H1 (cell line): ENCODE measurements around the gene HTR5A. TPM values are rescaled to one million over a fixed set of nuclear protein-coding genes. Genes with fewer than 3 reads are reported as not detected.
A peak's percentile ranks its signal among the peaks of the same experiment; 100 is the strongest.

Experiments used
- GTF2F1 ChIP-seq: IDR thresholded peaks from 2 replicates; pipeline ENCODE4 v1.6.1; 2012; ENCODE audit warnings: low read depth, low read length, improper control_type of control experiment, borderline replicate concordance
- HDAC6 ChIP-seq: IDR thresholded peaks from one replicate; pipeline ENCODE4 v1.7.1; 2012; ENCODE audit warnings: low read depth, mild to moderate bottlenecking, inconsistent platforms, low read length, moderate library complexity
- NANOG ChIP-seq: IDR thresholded peaks from 2 replicates; pipeline ENCODE4 v1.6.1; 2011; ENCODE audit warnings: low read length, low read depth, mild to moderate bottlenecking, inconsistent platforms; ENCODE audit not compliant: insufficient read depth, poor library complexity, severe bottlenecking
- SAP30 ChIP-seq: fragments of 300-600 bp; sonication (generic); IDR thresholded peaks from 2 replicates; pipeline ENCODE4 v1.7.1; 2012; ENCODE audit warnings: low read length, moderate library complexity, mild to moderate bottlenecking, inconsistent platforms; ENCODE audit not compliant: insufficient read depth, insufficient replicate concordance
- SIRT6 ChIP-seq: IDR thresholded peaks from one replicate; pipeline ENCODE4 v1.7.1; 2012; ENCODE audit warnings: low read length, inconsistent platforms
- SIX5 ChIP-seq: IDR thresholded peaks from 2 replicates; pipeline ENCODE4 v1.6.1; 2011; ENCODE audit warnings: mild to moderate bottlenecking, low read depth, low read length
- SUZ12 ChIP-seq: fragments of 200-600 bp; sonication (generic); IDR thresholded peaks from 2 replicates; pipeline ENCODE4 v1.6.1; 2012; ENCODE audit warnings: mild to moderate bottlenecking, inconsistent platforms, low read length, moderate library complexity, mixed read lengths
- TAF7 ChIP-seq: optimal IDR thresholded peaks from 2 replicates; pipeline ENCODE3; 2011; ENCODE audit warnings: low read depth, mild to moderate bottlenecking, inconsistent platforms, low read length, moderate library complexity, borderline replicate concordance
- YY1 ChIP-seq: IDR thresholded peaks from 2 replicates; pipeline ENCODE4 v1.6.1; 2011; ENCODE audit warnings: low read depth, mild to moderate bottlenecking, low read length
- polyA plus RNA-seq, 7 experiments: library from polyadenylated mRNA; depleted of rRNA in 3 of 7; stranded (reverse) in 5 of 7; unstranded in 2 of 7; fragments of >200 nt in 5 of 7; fragments of 200-250 nt in 2 of 7; gene quantifications; 1 replicate in 5 of 7; 2 replicates in 1 of 7; 4 replicates in 1 of 7; pipeline versions ENCODE4 v1.2.1 to v1.2.3, GENCODE V29; 2011 to 2013; ENCODE audit warnings: missing spikeins in 2 of 7, mixed read lengths in 2 of 7
- total RNA-seq: library from RNA; stranded (reverse); fragmentation: NEBNext Ultra II Directional; extraction: Animal tissue kit (Norgen Biotek cat#: 25700); gene quantifications from 2 replicates; pipeline ENCODE4 v1.2.1, GENCODE V29; 2021
- TF ChIP-seq, protein P1 (sequence below): fragments of 300-600 bp; sonication (generic); IDR thresholded peaks from 2 replicates; pipeline ENCODE4 v1.7.1; 2012; ENCODE audit warnings: low read length, moderate library complexity, mild to moderate bottlenecking, inconsistent platforms; ENCODE audit not compliant: insufficient replicate concordance

HTR5A gene
- total and polyA plus RNA-seq, 2 of the 8 experiments (the other 6 are each of a cell fraction or from before 2014, with no cell fraction given) = 0.02 TPM; not detected in 1

DNA sequence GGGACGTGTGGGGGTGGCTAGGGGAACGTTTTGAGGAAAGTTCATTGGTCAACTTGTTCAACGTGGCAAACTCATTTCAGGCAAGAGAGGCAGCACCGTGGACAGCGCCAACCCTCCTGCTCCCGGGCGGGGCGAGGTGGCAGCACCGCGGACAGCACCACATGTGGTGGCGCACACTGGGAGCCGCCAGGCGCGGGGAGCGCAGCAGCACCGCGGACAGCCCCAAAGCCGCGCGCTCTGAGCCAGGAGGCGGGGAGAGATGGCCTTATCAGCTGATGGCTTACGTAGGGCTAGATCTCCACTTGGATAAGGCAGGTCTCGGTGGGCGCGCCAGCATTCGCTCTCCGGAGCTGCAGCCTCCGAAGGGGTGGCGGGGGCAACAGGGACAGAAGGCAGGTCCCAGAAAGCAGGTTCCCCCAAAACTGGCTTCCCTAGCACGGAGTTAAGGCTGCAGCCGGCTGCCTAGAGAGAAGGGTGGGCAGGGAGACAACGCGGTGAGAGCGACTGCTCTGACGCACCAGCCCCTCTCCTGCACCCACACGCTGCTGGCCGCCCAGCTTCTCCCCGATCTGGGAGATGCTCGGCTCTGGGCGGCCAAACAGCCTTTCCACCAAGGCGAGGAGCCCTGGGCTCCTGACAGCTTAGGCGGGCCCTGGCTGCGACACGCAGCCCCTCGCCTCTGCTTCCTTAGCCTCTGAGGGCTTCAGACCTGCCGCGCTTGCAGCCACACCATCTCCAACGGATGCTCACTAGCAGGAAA lies at the start of gene HTR5A (continued):
- TF ChIP-seq, protein P1, sequence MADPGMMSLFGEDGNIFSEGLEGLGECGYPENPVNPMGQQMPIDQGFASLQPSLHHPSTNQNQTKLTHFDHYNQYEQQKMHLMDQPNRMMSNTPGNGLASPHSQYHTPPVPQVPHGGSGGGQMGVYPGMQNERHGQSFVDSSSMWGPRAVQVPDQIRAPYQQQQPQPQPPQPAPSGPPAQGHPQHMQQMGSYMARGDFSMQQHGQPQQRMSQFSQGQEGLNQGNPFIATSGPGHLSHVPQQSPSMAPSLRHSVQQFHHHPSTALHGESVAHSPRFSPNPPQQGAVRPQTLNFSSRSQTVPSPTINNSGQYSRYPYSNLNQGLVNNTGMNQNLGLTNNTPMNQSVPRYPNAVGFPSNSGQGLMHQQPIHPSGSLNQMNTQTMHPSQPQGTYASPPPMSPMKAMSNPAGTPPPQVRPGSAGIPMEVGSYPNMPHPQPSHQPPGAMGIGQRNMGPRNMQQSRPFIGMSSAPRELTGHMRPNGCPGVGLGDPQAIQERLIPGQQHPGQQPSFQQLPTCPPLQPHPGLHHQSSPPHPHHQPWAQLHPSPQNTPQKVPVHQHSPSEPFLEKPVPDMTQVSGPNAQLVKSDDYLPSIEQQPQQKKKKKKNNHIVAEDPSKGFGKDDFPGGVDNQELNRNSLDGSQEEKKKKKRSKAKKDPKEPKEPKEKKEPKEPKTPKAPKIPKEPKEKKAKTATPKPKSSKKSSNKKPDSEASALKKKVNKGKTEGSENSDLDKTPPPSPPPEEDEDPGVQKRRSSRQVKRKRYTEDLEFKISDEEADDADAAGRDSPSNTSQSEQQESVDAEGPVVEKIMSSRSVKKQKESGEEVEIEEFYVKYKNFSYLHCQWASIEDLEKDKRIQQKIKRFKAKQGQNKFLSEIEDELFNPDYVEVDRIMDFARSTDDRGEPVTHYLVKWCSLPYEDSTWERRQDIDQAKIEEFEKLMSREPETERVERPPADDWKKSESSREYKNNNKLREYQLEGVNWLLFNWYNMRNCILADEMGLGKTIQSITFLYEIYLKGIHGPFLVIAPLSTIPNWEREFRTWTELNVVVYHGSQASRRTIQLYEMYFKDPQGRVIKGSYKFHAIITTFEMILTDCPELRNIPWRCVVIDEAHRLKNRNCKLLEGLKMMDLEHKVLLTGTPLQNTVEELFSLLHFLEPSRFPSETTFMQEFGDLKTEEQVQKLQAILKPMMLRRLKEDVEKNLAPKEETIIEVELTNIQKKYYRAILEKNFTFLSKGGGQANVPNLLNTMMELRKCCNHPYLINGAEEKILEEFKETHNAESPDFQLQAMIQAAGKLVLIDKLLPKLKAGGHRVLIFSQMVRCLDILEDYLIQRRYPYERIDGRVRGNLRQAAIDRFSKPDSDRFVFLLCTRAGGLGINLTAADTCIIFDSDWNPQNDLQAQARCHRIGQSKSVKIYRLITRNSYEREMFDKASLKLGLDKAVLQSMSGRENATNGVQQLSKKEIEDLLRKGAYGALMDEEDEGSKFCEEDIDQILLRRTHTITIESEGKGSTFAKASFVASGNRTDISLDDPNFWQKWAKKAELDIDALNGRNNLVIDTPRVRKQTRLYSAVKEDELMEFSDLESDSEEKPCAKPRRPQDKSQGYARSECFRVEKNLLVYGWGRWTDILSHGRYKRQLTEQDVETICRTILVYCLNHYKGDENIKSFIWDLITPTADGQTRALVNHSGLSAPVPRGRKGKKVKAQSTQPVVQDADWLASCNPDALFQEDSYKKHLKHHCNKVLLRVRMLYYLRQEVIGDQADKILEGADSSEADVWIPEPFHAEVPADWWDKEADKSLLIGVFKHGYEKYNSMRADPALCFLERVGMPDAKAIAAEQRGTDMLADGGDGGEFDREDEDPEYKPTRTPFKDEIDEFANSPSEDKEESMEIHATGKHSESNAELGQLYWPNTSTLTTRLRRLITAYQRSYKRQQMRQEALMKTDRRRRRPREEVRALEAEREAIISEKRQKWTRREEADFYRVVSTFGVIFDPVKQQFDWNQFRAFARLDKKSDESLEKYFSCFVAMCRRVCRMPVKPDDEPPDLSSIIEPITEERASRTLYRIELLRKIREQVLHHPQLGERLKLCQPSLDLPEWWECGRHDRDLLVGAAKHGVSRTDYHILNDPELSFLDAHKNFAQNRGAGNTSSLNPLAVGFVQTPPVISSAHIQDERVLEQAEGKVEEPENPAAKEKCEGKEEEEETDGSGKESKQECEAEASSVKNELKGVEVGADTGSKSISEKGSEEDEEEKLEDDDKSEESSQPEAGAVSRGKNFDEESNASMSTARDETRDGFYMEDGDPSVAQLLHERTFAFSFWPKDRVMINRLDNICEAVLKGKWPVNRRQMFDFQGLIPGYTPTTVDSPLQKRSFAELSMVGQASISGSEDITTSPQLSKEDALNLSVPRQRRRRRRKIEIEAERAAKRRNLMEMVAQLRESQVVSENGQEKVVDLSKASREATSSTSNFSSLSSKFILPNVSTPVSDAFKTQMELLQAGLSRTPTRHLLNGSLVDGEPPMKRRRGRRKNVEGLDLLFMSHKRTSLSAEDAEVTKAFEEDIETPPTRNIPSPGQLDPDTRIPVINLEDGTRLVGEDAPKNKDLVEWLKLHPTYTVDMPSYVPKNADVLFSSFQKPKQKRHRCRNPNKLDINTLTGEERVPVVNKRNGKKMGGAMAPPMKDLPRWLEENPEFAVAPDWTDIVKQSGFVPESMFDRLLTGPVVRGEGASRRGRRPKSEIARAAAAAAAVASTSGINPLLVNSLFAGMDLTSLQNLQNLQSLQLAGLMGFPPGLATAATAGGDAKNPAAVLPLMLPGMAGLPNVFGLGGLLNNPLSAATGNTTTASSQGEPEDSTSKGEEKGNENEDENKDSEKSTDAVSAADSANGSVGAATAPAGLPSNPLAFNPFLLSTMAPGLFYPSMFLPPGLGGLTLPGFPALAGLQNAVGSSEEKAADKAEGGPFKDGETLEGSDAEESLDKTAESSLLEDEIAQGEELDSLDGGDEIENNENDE = no peak
- TF ChIP-seq NANOG (no peak), SIRT6 (no peak), YY1 (peak; percentile 71), SIX5 (no peak), TAF7 (peak; percentile 99), SUZ12 (no peak), SAP30 (peak; percentile 93), HDAC6 (no peak), GTF2F1 (no peak)
